IPS DF 19.7 (cell line): ENCODE data around the gene TSPEAR.
"Not testable (repeated sequence)": the region's sequence is repeated elsewhere in the genome, so short reads cannot be mapped to it uniquely, and the experiment has no call there.

Source experiments
- DNase-seq: peaks from one replicate; pipeline ENCODE4 v3.0.0-alpha.2; 2013; ENCODE audit warnings: low read depth, low spot score

The TSPEAR gene

GRCh38 chr21:44571296-44571695, 140.1 kb downstream of the TSPEAR start:
- DNase-seq, result no peak

GRCh38 chr21:44569861-44570517, 141.4 kb downstream of the TSPEAR start:
- no peak for DNase-seq

DNA sequence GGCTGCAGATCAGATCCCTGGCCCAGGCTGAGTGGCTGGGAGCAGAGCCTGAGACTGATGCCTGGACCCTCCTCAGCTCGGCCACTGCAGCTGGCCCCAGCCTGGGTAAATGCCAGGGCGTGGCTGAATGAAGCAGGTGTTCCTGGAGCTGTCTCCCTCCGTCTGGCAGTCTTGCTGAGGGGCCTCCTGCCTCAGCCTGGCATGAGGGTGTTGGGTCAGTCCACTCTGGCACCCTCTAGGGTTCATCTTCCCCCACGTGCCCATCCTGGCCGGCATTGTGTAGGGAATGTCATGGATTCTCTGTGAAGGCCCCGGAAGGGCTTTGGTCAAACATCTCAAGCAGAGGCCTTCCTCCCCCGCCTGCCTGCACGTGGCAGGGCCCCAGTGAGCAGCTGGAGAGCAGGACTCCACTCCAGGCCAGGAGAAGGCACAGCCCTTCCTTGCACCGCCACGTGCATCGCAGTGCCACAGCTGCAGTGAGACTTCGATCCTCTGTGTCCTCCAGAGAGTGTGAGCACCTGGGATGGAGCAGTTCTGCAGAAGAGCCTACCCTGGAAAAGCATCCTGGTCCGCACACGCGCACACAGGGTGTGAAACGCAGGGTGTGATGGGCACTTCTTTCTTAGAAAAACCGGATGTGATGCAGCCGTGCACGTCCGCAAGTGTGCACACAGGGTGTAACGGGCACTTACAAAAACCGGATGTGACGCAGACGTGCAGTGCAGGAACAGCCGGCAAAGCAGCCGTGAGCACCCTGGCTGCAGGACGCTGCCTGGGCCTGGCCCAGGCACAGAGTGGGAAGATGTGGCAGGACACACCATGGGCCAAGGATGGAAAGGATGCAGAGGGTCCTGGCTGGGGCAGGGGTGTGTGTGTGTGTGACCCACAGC, 142.5 kb downstream of the TSPEAR start:
- DNase-seq, result no peak

GRCh38 chr21:44568261-44568660, 143.1 kb downstream of the TSPEAR start:
- DNase-seq, result no peak

DNA sequence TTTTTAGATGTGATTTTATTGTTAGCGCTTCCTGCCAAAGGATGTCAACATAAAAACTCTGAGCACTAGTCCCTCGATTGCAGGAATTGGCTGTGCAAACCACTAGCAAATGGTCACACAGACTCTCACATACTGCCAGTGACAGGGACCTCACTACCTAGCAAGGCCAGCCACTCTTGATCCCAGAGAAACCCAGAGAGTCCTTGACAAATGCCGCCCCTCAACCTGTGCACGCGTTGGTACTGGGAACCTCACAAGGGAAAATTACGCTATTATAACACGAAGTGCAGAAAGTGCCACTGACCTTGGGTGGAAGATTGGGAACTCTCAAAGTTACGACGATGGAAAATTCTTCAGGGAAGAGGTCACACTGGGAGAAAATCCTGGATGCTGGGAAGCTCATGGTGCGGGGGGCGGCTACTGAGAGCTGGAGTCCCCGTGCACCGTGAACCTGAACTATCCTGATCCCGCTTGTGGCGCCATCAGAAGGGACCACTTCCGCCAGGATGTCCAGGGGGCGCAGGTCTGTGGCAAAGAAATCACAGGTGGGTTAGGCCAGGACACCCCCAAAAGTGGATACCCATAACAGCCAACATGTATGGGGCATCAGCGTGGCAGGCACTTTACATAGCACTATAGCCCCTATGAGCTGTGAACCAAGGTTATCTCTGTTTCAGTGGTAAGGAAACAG, 143.7 kb downstream of the TSPEAR start:
- DNase-seq, result no peak

- no peak for DNase-seq
Measured at GRCh38 chr21:44566403-44566802, 145.0 kb downstream of the TSPEAR start.

DNA sequence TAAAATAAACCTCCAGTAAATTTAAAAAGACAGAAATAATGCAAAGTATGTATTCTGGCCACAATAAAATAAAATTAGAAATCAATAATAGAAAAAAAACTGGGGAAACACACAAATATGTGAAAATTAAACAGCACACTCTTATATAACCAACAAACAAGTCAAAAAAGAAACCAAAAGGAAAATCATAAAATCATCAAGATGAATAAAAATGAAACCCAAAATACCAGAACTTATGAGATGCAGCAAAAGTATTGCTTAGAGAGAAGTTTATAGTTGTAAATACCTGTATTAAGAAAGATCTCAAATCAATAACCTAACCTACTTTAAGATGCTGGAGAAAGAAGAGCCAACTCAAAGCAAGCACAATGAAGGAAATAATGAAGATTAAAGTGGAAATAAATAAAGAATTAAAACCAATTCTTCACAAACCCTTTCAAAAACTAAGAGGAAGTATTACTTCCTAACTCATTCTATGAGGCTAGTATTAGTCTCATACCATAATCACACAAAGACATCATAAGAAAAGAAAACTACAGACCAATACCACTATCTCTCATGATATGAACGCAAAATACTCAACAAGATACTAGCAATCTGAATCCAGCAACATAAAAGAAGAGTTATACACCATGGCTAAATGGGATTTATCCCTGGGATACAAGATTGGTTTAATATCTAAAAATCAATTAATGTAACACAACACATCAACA, 146.3 kb downstream of the TSPEAR start:
- DNase-seq, result no peak

- no peak for DNase-seq
Measured at GRCh38 chr21:44564099-44564498, 147.3 kb downstream of the TSPEAR start.

DNA sequence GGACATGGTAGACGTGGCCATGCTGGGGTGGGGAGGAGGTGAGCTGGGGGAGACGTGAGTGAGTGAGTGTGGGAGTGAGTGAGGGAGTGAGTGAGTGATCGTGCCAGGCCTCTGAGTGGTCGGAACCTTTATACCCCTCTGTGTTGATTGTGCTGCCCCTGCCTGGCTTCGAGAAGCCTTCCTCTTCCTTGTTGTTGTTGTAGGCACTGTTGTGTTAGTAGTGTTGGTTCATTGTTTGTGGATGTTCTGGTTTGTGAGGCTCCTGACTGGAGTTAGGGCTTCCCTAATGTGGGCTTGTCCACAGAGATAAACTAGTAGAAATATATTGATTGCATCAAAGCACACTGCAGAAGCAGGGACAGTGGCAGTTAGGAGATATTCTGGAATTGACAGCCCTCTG, 152.7 kb downstream of the TSPEAR start, which contains the start of gene KRTAP10-3:
TSS of gene KRTAP10-3 (minus strand) at position 101 of the 400 bp plus-strand sequence. CDS start at position 21, 80 bp downstream.
- no peak for DNase-seq

GRCh38 chr21:44558329-44558675, 153.1 kb downstream of the TSPEAR start:
- not testable (repeated sequence) for DNase-seq

DNA sequence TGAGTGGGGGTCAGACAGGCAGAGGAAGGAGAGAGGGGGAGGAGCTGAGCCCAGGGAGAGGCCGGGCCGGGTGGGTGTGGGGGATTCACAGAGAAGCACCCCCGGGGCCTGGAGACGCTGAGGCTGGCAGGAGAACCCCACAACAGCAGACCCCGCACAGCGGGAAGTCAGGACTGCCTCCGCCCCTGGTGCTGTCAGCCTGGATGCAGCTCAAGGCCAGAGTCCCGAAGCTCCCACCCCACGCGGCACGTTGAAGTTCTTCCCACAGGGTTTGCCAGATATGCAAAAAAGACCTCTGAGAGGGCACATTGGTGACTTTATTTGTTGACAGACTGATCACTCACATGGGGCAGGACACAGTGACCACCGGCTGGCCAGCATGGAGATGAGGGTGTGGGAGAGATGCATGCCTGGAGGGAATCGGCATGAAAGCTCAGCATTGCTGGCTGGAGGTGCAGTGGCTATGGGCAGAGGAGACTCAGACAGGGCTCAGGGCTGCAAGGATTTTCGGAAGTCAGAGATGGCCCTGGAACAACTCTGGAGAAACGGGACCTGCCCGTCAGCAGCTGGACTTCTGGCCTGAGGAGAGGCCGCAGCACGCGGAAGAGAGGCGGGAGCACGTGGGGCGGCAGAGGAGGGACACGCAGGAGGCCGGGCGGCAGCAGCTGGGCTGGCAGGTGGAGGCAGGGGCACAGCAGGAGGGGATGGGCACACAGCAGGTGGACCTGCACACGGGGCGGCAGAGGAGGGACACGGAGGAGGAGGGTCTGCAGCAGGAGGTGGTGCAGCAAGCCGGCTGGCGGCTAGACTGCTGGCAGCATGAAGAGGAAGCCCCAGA, 153.7 kb downstream of the TSPEAR start:
- DNase-seq, result no peak

DNA sequence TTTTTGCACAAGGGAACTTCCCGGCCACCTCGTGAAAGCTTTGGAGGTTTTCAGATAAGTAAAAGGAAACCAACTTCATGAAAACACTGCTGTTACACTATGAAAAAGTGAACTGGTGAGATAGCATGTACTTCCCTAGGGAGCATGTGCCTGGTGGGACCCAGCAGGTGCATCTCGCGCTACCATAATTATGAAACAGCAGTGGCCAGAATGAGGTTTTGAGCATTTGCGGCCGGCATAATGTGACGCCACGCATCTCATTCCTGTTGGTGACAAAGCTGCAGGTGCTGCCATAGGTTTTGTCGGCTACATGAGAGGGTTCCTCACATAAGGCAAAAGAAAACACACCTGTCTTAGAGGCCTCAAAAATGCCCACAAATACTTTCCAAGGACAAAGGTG, 154.5 kb downstream of the TSPEAR start:
- no peak for DNase-seq

DNA sequence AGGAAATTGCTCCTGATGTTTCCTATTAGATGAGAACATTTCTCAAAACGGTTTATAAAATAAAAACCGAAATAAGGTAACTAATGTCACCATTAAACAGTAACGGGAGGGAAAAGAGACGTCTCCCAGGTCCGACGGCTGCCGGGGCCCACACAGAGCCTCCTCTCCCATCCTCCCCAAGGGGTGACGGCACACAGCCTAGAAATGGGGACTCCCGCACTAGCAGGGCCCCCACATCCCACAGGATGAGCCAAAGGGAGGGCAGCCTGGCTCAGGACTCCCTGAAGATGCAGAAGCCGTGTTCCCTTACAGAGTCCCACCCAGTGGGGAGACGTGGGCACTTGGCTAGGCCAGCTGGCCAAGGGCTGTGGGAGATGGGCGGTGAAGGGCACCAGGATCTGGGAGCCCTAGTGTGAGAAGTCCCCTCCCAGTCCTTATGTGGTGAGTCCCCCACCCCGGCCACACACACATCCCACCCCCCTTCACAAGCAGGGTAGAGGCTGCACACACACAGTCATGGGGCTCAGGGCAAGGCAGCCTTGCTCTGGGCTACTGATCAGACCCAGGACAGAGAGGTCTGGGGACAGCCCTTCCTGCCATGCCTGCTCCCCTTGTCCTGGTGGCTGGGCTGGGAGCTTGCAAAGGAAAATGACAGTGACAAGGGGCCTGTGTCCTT, 156.0 kb downstream of the TSPEAR start:
- DNase-seq, result no peak

GRCh38 chr21:44552681-44553080, 158.7 kb downstream of the TSPEAR start:
- DNase-seq, result no peak

- DNase-seq, result no peak
Measured at GRCh38 chr21:44552136-44552535, 159.2 kb downstream of the TSPEAR start.

GRCh38 chr21:44551340-44551961, 159.9 kb downstream of the TSPEAR start, which contains the start of gene KRTAP10-2:
TSS of gene KRTAP10-2 (minus strand) at chr21:44551505. CDS start at chr21:44551458, 47 bp downstream.
- DNase-seq, result no peak

DNA sequence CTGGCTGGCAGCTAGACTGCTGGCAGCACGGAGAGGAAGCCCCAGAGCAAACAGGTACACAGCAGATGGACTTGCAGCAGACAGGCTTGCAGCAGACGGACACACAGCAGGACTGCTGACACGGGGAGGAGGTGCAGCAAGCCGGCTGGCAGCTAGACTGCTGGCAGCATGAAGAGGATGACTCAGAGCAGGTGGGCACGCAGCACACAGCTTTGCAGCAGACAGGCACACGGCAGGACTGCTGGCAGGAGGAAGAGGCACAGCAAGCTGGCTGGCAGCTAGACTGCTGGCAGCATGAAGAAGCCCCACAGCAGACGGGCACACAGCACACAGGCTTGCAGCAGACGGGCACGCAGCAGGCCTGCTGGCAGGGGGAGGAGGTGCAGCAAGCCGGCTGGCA, 160.6 kb downstream of the TSPEAR start:
- no peak for DNase-seq

DNA sequence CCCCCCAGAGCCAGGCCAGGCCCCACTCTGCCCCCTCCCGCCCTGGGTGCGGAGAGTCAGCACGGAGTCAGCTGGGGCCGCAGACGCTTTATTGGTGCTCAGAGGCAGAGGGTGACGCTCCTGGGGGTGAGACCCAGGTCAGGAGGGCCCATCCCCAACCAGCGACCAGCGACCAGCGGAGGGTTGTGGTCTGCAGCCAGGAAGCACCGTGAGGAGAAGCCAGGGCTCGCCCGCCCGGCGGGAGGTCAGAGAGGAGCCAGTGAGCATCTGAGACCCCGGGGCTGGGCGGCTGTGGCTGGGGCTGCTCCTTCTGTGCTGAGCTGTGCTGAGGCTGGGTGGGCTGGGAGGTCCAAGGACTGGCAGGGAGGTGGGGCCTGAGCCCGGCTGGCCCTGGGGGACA, 161.1 kb downstream of the TSPEAR start:
- DNase-seq, result not testable (repeated sequence)

DNA sequence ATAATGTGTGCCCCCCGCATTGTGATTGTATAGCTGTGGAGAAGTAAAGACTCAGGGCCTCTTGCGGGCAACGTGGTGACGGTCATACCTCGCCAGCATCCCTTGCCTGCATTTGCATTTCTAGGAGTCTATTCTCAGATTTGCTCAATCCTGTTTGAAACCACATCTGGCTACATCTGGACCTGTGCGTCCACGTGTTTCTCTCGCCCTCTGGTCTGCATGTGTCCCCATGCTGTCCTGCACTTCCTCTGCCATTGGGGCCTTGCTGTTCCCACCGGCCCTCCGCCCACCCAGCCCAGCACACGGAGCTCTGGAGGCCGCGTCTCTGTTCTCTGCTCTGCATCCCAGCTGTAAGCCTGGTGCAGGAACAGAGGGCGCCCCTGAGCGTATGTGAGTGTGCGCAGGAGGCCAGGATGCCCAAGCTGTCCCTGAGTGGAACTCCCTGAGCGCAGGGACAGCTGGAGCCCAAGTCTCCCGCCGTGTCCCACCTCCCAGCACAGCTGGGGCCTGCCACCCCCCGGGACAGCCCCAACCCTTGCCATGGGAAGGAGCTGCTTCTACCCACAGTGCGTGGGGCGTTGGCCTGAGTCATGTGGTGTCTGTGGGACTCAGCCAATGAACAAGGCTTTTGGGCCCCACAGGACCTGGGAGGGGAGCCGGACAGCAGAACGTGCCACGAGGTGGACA, 161.7 kb downstream of the TSPEAR start:
- DNase-seq, result no peak
